A549 (cell line): ENCODE data around the gene KCND1. TPM values are rescaled to one million over a fixed set of nuclear protein-coding genes. Genes with fewer than 3 reads are reported as not detected.

Experiments
- ATAC-seq, 2 experiments: fragments of 200-7000 bp in 1 of 2; fragments of >200 bp in 1 of 2; cut with Nextera tagmentation in 1 of 2; cut with Tn5 transposase in 1 of 2; 3 replicates each; pipeline versions ENCODE4 v1.8.0 to v1.9.1; 2018 to 2020; ENCODE audit warnings: mild to moderate bottlenecking in 1 of 2, moderate library complexity in 1 of 2
- CTCF ChIA-PET: fragments of 300-600 bp; sonication (Branson Sonifier 250); formaldehyde crosslinking; extraction: SDS; loops from one replicate; lab custom pipeline; 2021; ENCODE audit warnings: antibody characterized with exemption, inconsistent platforms; lab: Yijun Ruan, JAX
- POLR2A ChIA-PET: fragments of 350-600 bp; formaldehyde crosslinking; extraction: SDS; loops from one replicate; lab custom pipeline; 2021; ENCODE audit warnings: antibody characterized with exemption, inconsistent platforms; lab: Yijun Ruan, JAX
- DNase-seq, 2 experiments: peaks; one replicate each; pipeline versions ENCODE4 v3.0.0 to v3.0.0-alpha.2; 2011 to 2016; ENCODE audit warnings: low read depth in 1 of 2, low spot score in 1 of 2
- FAIRE-seq: peaks from 2 replicates; lab custom pipeline; 2011; peaks lifted over from hg19 to GRCh38; lab: Jason Lieb, UNC
- H3K27ac ChIP-seq, 2 experiments: fragments of >200 bp; sonication (Bioruptor Twin); formaldehyde crosslinking; 3 replicates each; pipeline ENCODE4 v1.5.1; 2016 to 2017
- H3K4me1 ChIP-seq: fragments of >200 bp; sonication (Bioruptor Twin); formaldehyde crosslinking; 3 replicates; pipeline ENCODE4 v1.6.1; 2016
- H3K4me2 ChIP-seq: fragments of >200 bp; sonication (Bioruptor Twin); formaldehyde crosslinking; 3 replicates; pipeline ENCODE4 v1.6.1; 2016
- H3K4me3 ChIP-seq: fragments of >200 bp; sonication (Bioruptor Twin); formaldehyde crosslinking; 3 replicates; pipeline ENCODE4 v1.5.1; 2016
- H3K9me3 ChIP-seq: fragments of >200 bp; sonication (Bioruptor Twin); formaldehyde crosslinking; 3 replicates; pipeline ENCODE4 v1.6.1; 2016
- BHLHE40 ChIP-seq: IDR thresholded peaks from 2 replicates; pipeline ENCODE4 v1.6.1; 2012; ENCODE audit warnings: low read depth, low read length, inconsistent platforms
- CBX2 ChIP-seq: fragments of 200-600 bp; sonication (generic); IDR thresholded peaks from 2 replicates; pipeline ENCODE4 v1.6.1; 2016; ENCODE audit warnings: low read depth, mild to moderate bottlenecking, borderline replicate concordance
- CEBPB ChIP-seq, 2 experiments: fragments of >200 bp in 1 of 2; sonication (Bioruptor Twin) in 1 of 2; formaldehyde crosslinking in 1 of 2; IDR thresholded peaks; 2 replicates each; pipeline ENCODE4 v1.6.1; 2012 to 2016
- CHD2 ChIP-seq: fragments of 150-350 bp; IDR thresholded peaks from 2 replicates; pipeline ENCODE4 v1.6.1; 2014; ENCODE audit warnings: low read length; ENCODE audit not compliant: partially characterized antibody
- CHD4 ChIP-seq: fragments of 200-600 bp; sonication (generic); IDR thresholded peaks from 2 replicates; pipeline ENCODE4 v1.6.1; 2016; ENCODE audit warnings: antibody characterized with exemption, mild to moderate bottlenecking, borderline replicate concordance
- E2F6 ChIP-seq: IDR thresholded peaks from 2 replicates; pipeline ENCODE4 v1.6.1; 2012; ENCODE audit warnings: low read depth, borderline replicate concordance
- ELK1 ChIP-seq: fragments of 150-350 bp; IDR thresholded peaks from 2 replicates; pipeline ENCODE4 v1.6.1; 2014; ENCODE audit warnings: low read depth, mild to moderate bottlenecking, low read length
- FOSB ChIP-seq: fragments of 250-450 bp; sonication (Bioruptor Pico); IDR thresholded peaks from 2 replicates; pipeline ENCODE4 v1.5.0; 2020; ENCODE audit warnings: mild to moderate bottlenecking, moderate library complexity
- HES2 ChIP-seq: fragments of >200 bp; sonication (Bioruptor Twin); formaldehyde crosslinking; IDR thresholded peaks from 2 replicates; pipeline ENCODE4 v1.6.1; 2016
- JUN ChIP-seq, 2 experiments: fragments of >200 bp; sonication (Bioruptor Twin); formaldehyde crosslinking; IDR thresholded peaks; 2 replicates in 1 of 2; 3 replicates in 1 of 2; pipeline ENCODE4 v1.6.1; 2016 to 2017
- MYC ChIP-seq: IDR thresholded peaks from 2 replicates; pipeline ENCODE4 v1.6.1; 2012; ENCODE audit warnings: mild to moderate bottlenecking, inconsistent platforms, low read length, improper control_type of control experiment, borderline replicate concordance
- NFE2L2 ChIP-seq: fragments of 150-350 bp; conservative IDR thresholded peaks from 2 replicates; pipeline ENCODE4 v1.6.1; 2014; ENCODE audit warnings: low read length
- NPAS2 ChIP-seq: fragments of 250-450 bp; sonication (Bioruptor Pico); IDR thresholded peaks from 2 replicates; pipeline ENCODE4 v1.8.0; 2022; ENCODE audit warnings: mild to moderate bottlenecking, moderate library complexity, borderline replicate concordance
- POLR2AphosphoS2 ChIP-seq: conservative IDR thresholded peaks from 2 replicates; pipeline ENCODE4 v1.6.1; 2012; ENCODE audit warnings: low read length, improper control_type of control experiment, inconsistent platforms
- RFX5 ChIP-seq: fragments of 450-650 bp; IDR thresholded peaks from 2 replicates; pipeline ENCODE4 v1.7.1; 2014; ENCODE audit warnings: antibody characterized with exemption, mild to moderate bottlenecking, moderate library complexity
- SMC3 ChIP-seq: fragments of >200 bp; sonication (Bioruptor Twin); formaldehyde crosslinking; IDR thresholded peaks from 3 replicates; pipeline ENCODE4 v1.6.1; 2018; ENCODE audit warnings: inconsistent platforms
- TFCP2L1 ChIP-seq: fragments of 250-450 bp; sonication (Bioruptor Pico); IDR thresholded peaks from 2 replicates; pipeline ENCODE4 v1.5.0; 2021; ENCODE audit warnings: mild to moderate bottlenecking
- ZNF302 ChIP-seq: fragments of 250-450 bp; sonication (Bioruptor Pico); IDR thresholded peaks from 2 replicates; pipeline ENCODE4 v1.9.0; 2021; ENCODE audit warnings: inconsistent platforms, mild to moderate bottlenecking, moderate library complexity
- WGBS: methylation state at CpG from one replicate; pipeline ENCODE4 v1.1.6; 2017; ENCODE audit errors: missing lambda C conversion rate; 5-methylcytosine and 5-hydroxymethylcytosine counted together
- polyA plus RNA-seq, 4 experiments: library from polyadenylated mRNA; depleted of rRNA in 3 of 4; stranded (reverse); fragments of >200 nt; fragmentation: RNase III in 1 of 4; extraction: RNeasy Plus Mini Kit Qiagen cat#74134 plus additional on column Dnase treatment in 1 of 4; gene quantifications; 2 replicates in 3 of 4; 3 replicates in 1 of 4; pipeline ENCODE4 v1.2.3, GENCODE V29; 2011 to 2017
- TF ChIP-seq, protein P1 (sequence below): fragments of 200-600 bp; sonication (generic); IDR thresholded peaks from 2 replicates; pipeline ENCODE4 v1.6.1; 2016; ENCODE audit warnings: antibody characterized with exemption, mild to moderate bottlenecking, moderate library complexity
- TF ChIP-seq, protein P2 (sequence below): fragments of >200 bp; sonication (Bioruptor Twin); formaldehyde crosslinking; IDR thresholded peaks from 3 replicates; pipeline ENCODE4 v1.6.1; 2016
- TF ChIP-seq, protein P3 (sequence below): IDR thresholded peaks from 2 replicates; pipeline ENCODE4 v1.6.1; 2012
- TF ChIP-seq, protein P4 (sequence below): fragments of 250-450 bp; sonication (Bioruptor Pico); IDR thresholded peaks from 2 replicates; pipeline ENCODE4 v1.5.0; 2020; ENCODE audit warnings: low read depth, mild to moderate bottlenecking, moderate library complexity

Gene KCND1
- polyA plus RNA-seq, 2 of the 4 experiments (the other 2 are of a cell fraction), result 0.59 to 0.79 TPM

DNA sequence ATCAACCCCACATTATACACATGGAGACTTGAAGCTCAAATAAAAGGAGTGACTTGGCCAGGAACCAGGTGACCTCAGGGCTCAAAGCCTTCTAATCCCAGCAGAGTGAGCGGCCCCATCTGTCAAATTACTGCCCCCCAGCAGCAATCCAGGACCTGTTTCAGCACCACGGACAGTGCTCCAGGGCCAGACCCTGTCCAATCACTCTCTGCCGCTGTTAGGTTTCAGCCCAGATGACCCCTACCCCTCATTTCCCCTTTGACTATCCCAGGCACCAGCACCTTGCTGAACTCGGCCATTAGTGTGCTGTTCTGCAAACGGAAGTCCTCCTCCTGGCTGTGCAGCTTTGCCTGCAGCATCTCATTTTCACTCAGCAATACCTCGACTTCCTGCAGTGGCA is 25.3 kb upstream of the KCND1 start:
- no peak overlapping the region for H3K4me3 ChIP-seq
- H3K4me1 ChIP-seq, result peaks cover 5% of the 10 kb centered on the region; the same call in 1 of the 3 replicates
- ATAC-seq, result no peak
- ChIA-PET POLR2A (interaction anchor here (0.6 kb wide), 1 partner anchor 29 kb away, joined by 3 read pairs; no protein-coding TSS in a partner anchor), CTCF (interaction anchor here (0.6 to 1.1 kb wide), 3 partner anchors 24 to 47 kb away, joined by 3 to 5 read pairs (median 5); partner anchors contain the start of gene KCND1)
- WGBS, result 87% methylated on average over 6 of the region's 6 CpGs
- DNase-seq, result no peak
- no peak overlapping the region for H3K4me2 ChIP-seq
- H3K27ac ChIP-seq, result no peak overlapping the region
- TF ChIP-seq BHLHE40 (no peak), NPAS2 (CRISPR knock-in tag) (no peak)
- TF ChIP-seq, protein P1, sequence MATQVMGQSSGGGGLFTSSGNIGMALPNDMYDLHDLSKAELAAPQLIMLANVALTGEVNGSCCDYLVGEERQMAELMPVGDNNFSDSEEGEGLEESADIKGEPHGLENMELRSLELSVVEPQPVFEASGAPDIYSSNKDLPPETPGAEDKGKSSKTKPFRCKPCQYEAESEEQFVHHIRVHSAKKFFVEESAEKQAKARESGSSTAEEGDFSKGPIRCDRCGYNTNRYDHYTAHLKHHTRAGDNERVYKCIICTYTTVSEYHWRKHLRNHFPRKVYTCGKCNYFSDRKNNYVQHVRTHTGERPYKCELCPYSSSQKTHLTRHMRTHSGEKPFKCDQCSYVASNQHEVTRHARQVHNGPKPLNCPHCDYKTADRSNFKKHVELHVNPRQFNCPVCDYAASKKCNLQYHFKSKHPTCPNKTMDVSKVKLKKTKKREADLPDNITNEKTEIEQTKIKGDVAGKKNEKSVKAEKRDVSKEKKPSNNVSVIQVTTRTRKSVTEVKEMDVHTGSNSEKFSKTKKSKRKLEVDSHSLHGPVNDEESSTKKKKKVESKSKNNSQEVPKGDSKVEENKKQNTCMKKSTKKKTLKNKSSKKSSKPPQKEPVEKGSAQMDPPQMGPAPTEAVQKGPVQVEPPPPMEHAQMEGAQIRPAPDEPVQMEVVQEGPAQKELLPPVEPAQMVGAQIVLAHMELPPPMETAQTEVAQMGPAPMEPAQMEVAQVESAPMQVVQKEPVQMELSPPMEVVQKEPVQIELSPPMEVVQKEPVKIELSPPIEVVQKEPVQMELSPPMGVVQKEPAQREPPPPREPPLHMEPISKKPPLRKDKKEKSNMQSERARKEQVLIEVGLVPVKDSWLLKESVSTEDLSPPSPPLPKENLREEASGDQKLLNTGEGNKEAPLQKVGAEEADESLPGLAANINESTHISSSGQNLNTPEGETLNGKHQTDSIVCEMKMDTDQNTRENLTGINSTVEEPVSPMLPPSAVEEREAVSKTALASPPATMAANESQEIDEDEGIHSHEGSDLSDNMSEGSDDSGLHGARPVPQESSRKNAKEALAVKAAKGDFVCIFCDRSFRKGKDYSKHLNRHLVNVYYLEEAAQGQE, result peak; percentile 83
- FAIRE-seq, result no peak
- H3K9me3 ChIP-seq, result no peaks in the 10 kb centered on the region

DNA sequence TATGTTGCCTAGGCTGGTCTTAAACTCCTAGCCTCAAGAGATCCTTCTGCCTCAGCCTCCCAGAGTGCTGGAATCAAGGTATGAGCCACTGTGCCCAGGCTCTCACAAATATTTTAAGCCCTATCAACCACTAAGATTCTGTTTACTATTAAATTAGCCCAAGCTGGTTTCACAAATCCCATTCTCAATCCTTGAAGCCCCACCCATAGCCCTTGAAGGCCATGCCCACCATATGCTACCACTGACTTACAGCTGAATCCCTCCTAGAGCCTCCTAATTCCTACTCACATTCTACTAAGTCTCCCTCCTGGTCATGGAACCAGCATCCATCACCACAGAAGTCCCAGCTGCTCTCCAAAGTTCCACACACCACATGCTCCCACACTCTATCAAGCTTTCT is 20.7 kb upstream of the KCND1 start:
- H3K4me1 ChIP-seq, result no peaks in the 10 kb centered on the region
- CTCF ChIA-PET, result no interaction called here
- no peak overlapping the region for H3K4me2 ChIP-seq
- DNase-seq, result no peak
- TF ChIP-seq, protein P2, sequence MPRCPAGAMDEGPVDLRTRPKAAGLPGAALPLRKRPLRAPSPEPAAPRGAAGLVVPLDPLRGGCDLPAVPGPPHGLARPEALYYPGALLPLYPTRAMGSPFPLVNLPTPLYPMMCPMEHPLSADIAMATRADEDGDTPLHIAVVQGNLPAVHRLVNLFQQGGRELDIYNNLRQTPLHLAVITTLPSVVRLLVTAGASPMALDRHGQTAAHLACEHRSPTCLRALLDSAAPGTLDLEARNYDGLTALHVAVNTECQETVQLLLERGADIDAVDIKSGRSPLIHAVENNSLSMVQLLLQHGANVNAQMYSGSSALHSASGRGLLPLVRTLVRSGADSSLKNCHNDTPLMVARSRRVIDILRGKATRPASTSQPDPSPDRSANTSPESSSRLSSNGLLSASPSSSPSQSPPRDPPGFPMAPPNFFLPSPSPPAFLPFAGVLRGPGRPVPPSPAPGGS, result no peak
- TF ChIP-seq, protein P3, sequence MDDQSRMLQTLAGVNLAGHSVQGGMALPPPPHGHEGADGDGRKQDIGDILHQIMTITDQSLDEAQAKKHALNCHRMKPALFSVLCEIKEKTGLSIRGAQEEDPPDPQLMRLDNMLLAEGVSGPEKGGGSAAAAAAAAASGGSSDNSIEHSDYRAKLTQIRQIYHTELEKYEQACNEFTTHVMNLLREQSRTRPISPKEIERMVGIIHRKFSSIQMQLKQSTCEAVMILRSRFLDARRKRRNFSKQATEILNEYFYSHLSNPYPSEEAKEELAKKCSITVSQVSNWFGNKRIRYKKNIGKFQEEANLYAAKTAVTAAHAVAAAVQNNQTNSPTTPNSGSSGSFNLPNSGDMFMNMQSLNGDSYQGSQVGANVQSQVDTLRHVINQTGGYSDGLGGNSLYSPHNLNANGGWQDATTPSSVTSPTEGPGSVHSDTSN, result no peak
- TF ChIP-seq SMC3, result no peak
- H3K9me3 ChIP-seq, result no peaks in the 10 kb centered on the region
- no peak overlapping the region for H3K4me3 ChIP-seq
- POLR2A ChIA-PET, result no interaction called here
- no peak for FAIRE-seq
- ATAC-seq, result no peak
- H3K27ac ChIP-seq, result no peak overlapping the region

DNA sequence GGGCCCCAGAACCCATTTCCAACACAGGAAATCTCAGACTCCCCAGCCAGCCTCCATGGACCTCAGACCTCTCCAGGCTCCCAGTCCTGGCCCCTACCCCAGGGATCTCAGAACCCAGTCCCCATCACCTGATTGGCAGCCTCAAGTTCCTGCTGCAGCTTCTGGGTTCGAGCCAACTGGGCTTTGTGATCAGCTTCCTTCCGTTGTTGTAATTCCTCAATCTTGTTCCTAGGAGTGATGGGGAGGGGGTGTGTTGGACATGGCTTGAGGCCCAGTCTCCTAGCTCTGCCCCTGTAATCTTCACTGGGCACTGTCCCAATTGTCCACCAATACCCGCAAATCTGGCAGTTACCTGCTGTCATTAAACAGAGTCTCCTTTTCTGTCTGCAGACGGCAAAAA is 17.8 kb upstream of the KCND1 start:
- Histone ChIP-seq H3K4me1 (no peaks in the 10 kb centered on the region), H3K4me3 (no peak overlapping the region), H3K4me2 (no peak overlapping the region), H3K27ac (no peak overlapping the region), H3K9me3 (no peaks in the 10 kb centered on the region)
- POLR2A ChIA-PET, result no interaction called here
- ATAC-seq (no peak), FAIRE-seq (no peak), DNase-seq (no peak)
- 94% methylated on average over 4 of the region's 4 CpGs for WGBS
- CTCF ChIA-PET, result interaction anchor here (0.7 to 4.5 kb wide), 2 partner anchors 17 to 55 kb away, joined by 3 to 14 read pairs; partner anchors contain the start of gene KCND1
- TF ChIP-seq CBX2 (no peak), ELK1 (no peak), CHD2 (no peak), JUN (IDR thresholded peaks at IDR 0.05) (no peak), POLR2AphosphoS2 (no peak), CHD4 (no peak), RFX5 (no peak), ZNF302 (CRISPR knock-in tag) (no peak), E2F6 (no peak), MYC (no peak), CEBPB (IDR thresholded peaks at IDR 0.05) (no peak), NFE2L2 (no peak), HES2 (no peak), FOSB (CRISPR knock-in tag) (no peak), TFCP2L1 (no peak)
- TF ChIP-seq, protein P3, result no peak
- TF ChIP-seq, protein P4, sequence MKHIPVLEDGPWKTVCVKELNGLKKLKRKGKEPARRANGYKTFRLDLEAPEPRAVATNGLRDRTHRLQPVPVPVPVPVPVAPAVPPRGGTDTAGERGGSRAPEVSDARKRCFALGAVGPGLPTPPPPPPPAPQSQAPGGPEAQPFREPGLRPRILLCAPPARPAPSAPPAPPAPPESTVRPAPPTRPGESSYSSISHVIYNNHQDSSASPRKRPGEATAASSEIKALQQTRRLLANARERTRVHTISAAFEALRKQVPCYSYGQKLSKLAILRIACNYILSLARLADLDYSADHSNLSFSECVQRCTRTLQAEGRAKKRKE (CRISPR knock-in tag), result no peak
